Lower leg skin (tissue), 4 donors: ENCODE measurements around the gene ACSF3. TPM values are rescaled to one million over a fixed set of nuclear protein-coding genes. Genes with fewer than 3 reads are reported as not detected.

Source experiments
- DNase-seq, 2 donors: peaks; one replicate each; pipeline ENCODE4 v3.0.0-alpha.2; 2019; ENCODE audit warnings: low spot score in 2 of 2
- H3K4me3 ChIP-seq: fragments of 200-600 bp; sonication (generic); 2 replicates; pipeline ENCODE4 v1.5.1; 2017; ENCODE audit warnings: mild to moderate bottlenecking, low read depth; ENCODE audit not compliant: poor library complexity, severe bottlenecking
- POLR2A ChIP-seq, 2 donors: fragments of 450-650 bp; IDR thresholded peaks; one replicate each; pipeline ENCODE4 v1.6.1; 2016 to 2017; ENCODE audit warnings: antibody characterized with exemption in 2 of 2, mild to moderate bottlenecking in 1 of 2, moderate library complexity in 1 of 2
- WGBS, 2 donors: methylation state at CpG; one replicate each; pipeline ENCODE4 v1.1.5; 2018; 5-methylcytosine and 5-hydroxymethylcytosine counted together
- intact Hi-C: fragments of 100-400 bp; cut with DNase I; formaldehyde crosslinking; loops from one replicate; pipeline ENCODE4 v1.15.0; 2023; ENCODE audit warnings: low total_unique reads
- total RNA-seq, 4 donors: library from RNA; depleted of rRNA; stranded (reverse); fragments of >200 nt; gene quantifications; one replicate each; pipeline ENCODE4 v1.1.0, GENCODE V29; 2016
- TF ChIP-seq, protein P1 (sequence below), 3 donors: fragments of 450-650 bp; IDR thresholded peaks; one replicate each; pipeline ENCODE4 v1.5.1; 2016; ENCODE audit warnings: antibody characterized with exemption in 3 of 3, mild to moderate bottlenecking in 3 of 3, moderate library complexity in 2 of 3

Gene ACSF3
- total RNA-seq, 4 donors from 2014 or later = 22.7 to 42.3 (median 34.4) TPM

DNA sequence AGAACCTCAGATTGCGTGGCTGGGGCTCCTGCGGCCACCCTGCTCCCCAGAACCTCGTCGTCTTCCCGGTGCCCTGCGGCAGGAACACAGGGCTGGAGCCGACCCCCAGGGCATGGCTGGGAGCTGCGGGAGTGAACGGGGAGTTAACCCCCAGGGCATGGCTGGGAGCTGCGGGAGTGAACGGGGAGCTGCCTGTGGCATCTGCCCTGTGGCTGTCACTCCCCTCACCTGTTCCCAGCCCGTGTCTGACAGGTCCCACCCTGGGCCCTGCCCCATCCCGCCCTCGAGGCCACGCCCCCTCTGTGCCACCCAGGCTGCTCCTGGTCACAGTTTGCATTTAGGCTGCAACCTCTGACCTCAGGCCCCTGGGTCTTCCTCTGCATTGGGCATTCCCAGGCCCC lies 39.4 kb upstream of the ACSF3 start:
- H3K4me3 ChIP-seq = no peak overlapping the region
- no peak for DNase-seq
- 46 to 49% methylated on average over 6 to 9 of the region's 15 CpGs for WGBS, 2 donors
- TF ChIP-seq POLR2A (IDR thresholded peaks at IDR 0.05) = no peak
- TF ChIP-seq, protein P1, sequence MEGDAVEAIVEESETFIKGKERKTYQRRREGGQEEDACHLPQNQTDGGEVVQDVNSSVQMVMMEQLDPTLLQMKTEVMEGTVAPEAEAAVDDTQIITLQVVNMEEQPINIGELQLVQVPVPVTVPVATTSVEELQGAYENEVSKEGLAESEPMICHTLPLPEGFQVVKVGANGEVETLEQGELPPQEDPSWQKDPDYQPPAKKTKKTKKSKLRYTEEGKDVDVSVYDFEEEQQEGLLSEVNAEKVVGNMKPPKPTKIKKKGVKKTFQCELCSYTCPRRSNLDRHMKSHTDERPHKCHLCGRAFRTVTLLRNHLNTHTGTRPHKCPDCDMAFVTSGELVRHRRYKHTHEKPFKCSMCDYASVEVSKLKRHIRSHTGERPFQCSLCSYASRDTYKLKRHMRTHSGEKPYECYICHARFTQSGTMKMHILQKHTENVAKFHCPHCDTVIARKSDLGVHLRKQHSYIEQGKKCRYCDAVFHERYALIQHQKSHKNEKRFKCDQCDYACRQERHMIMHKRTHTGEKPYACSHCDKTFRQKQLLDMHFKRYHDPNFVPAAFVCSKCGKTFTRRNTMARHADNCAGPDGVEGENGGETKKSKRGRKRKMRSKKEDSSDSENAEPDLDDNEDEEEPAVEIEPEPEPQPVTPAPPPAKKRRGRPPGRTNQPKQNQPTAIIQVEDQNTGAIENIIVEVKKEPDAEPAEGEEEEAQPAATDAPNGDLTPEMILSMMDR (IDR thresholded peaks at IDR 0.05) = no peak
- intact Hi-C loops = no loop called here

DNA sequence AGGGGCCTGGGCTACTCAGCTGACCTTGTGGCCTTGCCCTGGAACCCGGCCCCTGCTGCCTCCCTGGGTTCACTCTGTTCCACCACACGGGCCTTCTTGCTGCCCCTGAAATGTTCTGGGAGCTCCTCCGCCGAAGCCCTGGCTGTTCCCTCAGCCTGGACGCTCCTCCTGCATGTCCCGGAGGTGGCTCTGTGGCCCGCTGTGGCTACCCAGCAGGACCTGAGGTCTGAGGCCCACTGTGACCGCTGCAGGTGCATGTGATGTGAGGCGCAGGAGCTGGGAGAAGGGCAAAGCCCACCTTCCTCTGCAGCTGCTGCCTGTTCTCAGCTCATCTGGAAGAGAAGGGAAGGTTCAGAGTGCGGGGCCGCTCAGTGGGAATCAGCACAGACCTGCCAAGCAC lies 38.9 kb upstream of the ACSF3 start:
- DNase-seq = no peak
- TF ChIP-seq POLR2A (IDR thresholded peaks at IDR 0.05) = no peak
- TF ChIP-seq, protein P1 (IDR thresholded peaks at IDR 0.05) = no peak
- 79 to 84% methylated on average over 11 of the region's 11 CpGs for WGBS, 2 donors
- H3K4me3 ChIP-seq = no peak overlapping the region
- intact Hi-C loops = no loop called here

DNA sequence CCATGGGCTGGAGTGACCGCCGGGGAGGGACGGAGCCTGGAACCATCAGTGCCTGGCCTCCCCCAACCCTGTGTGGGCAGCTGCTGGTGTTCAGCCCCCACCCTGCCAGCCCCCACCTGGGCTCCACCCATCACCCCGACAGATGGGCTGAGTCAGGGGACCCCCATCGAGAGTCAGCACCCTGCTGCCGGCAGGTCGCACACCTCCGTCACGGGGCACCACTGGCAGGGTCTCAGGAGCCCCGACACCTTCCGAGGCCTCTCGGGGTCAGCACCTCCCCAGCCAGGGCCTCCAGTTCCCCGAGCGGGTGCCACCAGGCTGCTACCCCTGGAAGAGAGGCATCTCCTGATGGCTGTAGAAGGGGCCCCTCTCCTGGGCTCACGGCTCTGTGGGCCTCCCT lies 38.3 kb upstream of the ACSF3 start:
- no peak for DNase-seq
- no peak overlapping the region for H3K4me3 ChIP-seq
- TF ChIP-seq POLR2A (IDR thresholded peaks at IDR 0.05) = no peak
- TF ChIP-seq, protein P1 (IDR thresholded peaks at IDR 0.05) = no peak
- intact Hi-C loops = no loop called here
- WGBS, 2 donors = 79 to 86% methylated on average over 5 to 6 of the region's 15 CpGs

DNA sequence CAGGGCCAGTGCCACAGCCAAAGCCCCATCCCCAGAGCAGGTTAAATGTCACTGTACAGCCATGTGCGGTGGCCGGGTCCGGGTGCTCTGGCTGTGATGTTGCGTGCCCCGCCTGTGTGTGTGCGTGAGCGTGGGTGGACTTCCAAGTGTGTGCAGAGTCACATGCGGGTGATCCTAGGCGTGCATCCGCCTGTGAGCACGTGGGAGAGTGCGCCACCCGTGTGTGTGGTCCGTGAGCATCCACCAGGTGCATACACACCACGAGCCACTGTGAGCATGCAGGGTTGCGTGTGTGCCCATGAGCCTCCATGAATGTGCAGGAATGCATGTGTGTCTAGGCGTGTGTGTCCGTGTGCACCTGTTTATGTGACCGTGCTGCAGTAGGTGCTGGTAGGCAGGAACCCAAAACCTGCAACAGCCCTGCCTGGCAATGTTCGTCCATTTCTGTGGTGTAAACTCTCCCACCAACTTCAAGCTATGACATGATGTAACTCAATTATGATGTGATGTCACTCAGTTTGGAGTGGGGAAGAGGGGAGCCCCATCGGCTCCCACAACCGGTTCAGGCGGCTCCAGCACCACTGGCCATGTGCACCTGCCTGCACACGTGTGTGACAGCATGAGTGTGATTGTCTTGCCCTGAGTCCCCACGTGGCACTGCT lies 37.6 kb upstream of the ACSF3 start:
- no peak for DNase-seq
- intact Hi-C loops = no loop called here
- TF ChIP-seq, protein P1 (IDR thresholded peaks at IDR 0.05) = no peak
- TF ChIP-seq POLR2A (IDR thresholded peaks at IDR 0.05) = no peak
- 69 to 73% methylated on average over 20 to 23 of the region's 25 CpGs for WGBS, 2 donors
- no peak overlapping the region for H3K4me3 ChIP-seq

DNA sequence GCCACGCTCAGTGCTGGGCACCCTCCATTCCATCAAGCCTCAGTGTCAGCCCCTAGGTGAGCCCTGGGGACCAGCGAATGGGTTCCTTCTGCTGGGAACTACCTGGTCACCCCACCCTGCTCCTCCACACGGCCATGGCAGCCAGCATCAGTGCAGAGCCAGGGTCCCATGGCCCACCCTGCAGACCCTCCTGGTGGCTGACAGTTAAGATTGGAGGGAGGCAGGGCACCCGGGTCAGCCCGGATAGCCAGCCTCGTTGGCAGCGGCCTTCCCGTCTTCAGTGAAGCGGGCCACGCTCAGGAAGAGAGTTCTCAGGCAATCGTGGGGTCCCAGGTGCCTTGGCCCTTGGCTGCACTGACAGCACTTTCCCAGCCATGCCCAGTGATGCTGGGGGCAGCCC lies 37.1 kb upstream of the ACSF3 start:
- 83 to 87% methylated on average over 5 to 10 of the region's 11 CpGs for WGBS, 2 donors
- TF ChIP-seq, protein P1 (IDR thresholded peaks at IDR 0.05) = no peak
- TF ChIP-seq POLR2A (IDR thresholded peaks at IDR 0.05) = no peak
- no peak for DNase-seq
- intact Hi-C loops = no loop called here
- H3K4me3 ChIP-seq = no peak overlapping the region

DNA sequence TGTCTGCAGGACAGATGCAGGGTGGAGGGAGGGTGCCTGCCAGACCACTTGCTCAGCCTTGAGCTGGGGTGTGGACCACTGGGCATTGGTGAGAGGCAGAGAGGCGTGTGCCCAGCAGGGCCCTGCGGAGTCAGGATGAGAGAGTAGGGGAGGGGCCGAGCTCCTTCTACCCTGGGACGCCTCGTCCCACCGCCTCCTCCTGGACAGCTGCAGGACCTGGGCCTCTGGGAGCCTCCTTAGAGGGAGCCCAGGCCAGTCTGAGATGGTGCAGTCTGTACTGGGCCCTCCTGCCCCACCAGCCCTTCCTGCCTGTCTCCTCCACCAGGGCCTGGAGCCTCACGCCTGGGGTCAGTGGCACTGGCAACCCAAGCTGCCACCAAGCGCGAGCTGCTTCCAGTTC lies 35.9 kb upstream of the ACSF3 start:
- 63 to 67% methylated on average over 8 of the region's 9 CpGs for WGBS, 2 donors
- no peak for DNase-seq

More for the DNA sequence above, 35.9 kb upstream of the ACSF3 start:
- no peak overlapping the region for H3K4me3 ChIP-seq
- TF ChIP-seq, protein P1 (IDR thresholded peaks at IDR 0.05) = no peak
- TF ChIP-seq POLR2A (IDR thresholded peaks at IDR 0.05) = no peak
- intact Hi-C loops = no loop called here
